ENCODE results near the gene PIMREG.
"Not testable (repeated sequence)": the region's sequence is repeated elsewhere in the genome, so short reads cannot be mapped to it uniquely, and the experiment has no call there.

PIMREG gene

DNA sequence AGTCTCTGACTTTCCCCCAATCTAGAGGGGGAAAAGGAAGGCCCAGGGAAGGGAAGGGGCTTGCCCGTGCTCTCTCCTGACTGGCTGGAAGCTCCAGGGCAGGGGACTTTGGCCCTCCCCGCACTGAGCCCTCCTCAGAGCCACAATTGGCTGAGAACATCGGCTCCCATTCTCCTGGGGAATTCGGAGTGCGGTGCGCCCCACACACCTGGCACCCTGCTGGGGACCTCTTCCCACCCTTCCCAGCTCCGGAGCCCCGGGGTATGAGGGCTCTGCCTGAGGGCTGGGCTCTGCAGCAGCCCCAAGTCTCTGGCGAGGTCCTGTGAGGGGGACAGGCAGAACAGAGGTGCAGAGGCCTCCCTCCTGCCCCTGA, 36.0 kb downstream of the PIMREG start:
- DNase-seq, result no peak

DNA sequence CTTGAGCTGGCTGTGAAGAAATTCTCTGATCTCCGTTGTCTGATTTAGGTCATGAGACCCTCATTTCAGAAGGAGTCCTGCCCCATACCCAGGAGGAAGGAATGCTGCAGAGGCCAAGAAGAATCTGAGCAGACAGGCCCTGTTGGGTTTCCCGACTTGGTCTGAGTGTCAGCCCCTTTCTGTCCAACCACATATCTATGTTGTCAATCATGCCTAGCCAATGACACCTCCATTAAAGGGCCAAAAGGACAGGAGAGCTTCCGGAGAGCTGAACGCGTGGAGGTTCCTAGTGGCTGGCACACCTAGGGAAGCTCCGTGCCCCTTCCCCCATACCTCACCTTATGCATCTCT, 37.8 kb downstream of the PIMREG start:
- DNase-seq, result no peak

DNA sequence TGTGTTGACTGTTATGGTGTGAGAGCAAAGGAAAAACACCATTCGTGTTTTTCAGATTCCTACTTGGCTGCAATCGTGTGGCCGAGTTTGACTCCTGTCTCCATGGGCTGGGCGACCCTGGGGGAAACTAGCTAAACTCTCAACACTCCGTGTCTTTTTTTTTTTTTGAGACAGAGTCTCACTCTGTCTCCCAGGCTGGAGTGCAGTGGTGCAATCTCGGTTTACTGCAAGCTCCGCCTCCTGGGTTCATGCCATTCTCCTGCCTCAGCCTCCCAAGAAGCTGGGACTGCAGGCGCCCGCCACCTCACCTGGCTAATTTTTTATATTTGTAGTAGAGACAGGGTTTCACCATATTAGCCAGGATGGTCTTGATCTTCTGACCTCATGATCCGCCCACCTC, 38.5 kb downstream of the PIMREG start:
- DNase-seq, result not testable (repeated sequence)

DNA sequence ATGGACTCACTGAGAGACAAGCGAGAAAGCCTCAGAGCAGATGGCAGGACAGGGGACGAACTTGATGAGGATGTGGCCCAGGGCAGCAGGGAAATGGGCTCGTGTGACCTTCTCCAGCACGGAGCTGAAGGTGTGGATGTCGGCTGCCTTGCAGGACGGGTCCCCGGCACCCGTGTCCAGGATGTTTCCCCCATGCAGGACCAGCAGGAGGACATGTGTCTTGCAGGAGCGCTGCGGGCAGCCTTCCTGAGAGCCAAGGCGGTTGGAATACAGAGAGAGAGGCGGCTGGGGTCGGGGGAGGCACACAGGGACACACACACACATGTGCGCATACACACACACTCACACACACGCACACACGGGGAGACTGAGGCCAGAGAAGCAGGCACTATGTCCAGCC, 39.3 kb downstream of the PIMREG start:
- no peak for DNase-seq

DNA sequence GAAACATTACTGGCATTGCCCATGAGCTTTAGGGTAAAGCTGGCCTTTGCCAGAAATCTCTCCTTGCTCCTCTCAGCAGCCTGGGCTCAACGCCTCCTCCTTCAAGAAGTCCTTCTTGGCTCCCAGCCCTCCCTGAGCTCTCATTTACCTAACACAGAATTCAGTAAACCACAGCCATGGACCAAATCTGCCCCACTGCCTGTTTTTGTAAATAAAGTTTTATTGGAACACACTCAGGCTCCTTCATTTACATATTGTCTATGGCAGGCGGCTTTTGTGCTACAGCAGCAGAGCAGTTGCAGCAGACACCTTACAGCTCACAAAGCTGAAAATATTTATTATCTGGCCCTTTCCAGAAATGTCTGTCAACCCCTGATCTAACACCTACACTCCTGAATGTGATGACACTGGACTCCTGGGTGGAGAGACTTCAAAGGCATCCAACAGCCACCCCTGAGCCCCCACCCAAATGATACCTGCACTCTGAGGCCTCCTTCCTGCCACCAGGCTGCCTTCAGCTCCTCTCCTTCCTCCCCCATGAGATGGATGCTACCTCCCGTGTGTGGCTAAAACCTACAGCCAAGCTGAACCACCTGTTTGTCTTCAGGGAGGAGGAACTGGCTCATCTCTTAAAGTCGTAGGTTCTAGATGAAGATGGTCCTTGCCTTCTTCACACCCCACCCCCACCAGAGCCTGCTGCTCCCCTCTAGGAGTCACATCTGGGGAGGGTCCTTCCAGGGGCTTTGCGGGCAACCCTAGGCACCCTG, 41.6 kb downstream of the PIMREG start:
- no peak for DNase-seq

DNA sequence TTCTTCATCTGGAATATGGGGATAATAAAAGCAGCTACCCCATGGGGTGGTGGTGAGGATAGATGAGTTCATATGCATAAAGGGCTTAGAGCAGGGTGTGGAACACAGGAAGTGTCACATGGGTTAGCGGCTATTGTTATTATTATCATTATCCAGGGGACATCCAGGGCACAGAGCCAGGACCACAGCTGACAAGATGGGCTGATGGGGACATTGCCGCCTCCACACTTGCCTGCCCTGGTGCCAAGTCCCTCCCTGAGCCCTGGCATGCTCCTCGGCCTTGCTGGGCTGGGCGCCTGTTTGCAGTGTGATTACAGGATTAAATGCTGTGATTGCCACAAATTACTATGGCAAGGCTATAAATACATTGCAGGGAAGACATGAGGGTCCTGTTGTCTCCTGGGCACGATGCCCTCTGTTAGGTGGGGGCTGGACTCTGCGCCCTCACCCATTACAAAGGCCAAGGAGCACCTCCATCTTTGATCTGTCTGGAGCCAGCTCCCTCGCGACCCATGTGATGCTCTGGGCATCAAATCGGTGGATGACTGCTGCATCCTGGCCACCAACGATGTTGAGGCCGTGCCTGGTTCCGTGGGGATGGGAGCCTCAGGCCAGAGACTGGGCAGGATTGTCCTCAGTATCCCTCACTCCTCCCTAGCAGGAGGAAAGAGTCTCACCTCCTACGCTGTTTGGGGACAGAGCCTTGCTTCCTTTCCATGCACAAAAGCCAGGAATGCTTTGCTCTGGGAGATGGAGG, 43.2 kb downstream of the PIMREG start:
- DNase-seq, result no peak

DNA sequence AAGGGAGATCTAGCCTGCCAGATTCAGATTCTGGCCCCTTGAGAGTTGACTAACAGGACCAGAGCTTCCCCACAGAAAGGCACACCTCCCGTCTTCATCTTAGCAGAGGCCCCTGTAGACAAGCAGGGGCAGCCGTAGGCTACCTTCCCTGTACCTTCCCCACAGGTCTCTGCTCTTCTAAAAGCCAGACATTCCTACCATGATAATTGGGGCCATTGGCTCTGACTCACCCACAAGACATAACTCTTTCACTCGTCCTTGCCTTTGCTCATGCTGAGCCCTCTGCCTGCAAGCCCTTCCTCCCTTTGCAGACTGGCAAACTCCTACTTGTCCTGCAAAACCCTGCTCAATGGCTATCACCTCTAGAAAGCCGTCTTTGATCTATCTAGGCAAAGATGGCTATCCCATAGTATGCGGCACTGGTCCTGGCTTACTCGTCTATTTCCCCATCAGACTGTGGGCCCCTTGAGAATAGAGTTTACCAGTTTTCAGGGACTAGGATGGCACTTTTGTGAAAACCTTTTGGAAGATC, 43.8 kb downstream of the PIMREG start:
- DNase-seq, result no peak

DNA sequence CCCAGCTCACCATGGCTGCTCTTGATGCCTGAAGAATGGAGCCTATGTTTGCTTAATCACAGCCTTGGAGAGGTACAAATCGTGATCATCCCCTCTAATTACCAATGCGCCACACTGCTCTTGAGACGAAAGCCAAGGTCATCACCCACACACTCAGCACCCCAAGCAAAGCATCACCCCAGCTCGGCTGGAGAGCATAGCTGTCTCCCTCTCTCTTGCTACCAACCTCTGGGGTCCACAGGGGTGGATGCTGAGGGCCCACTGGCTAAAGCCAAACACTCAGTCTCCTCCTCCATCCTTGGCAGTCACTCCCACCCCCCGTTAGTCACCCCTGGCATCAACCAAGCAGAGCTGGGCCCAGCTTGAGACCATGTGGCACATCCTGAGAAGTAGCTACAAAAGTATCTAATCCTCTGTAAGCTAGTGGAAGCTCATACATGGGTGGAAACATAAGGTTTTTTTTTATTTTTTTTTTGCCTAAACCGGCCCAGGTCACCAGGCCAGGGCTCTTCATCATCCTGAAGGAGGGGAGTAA, 44.8 kb downstream of the PIMREG start:
- DNase-seq, result no peak

DNA sequence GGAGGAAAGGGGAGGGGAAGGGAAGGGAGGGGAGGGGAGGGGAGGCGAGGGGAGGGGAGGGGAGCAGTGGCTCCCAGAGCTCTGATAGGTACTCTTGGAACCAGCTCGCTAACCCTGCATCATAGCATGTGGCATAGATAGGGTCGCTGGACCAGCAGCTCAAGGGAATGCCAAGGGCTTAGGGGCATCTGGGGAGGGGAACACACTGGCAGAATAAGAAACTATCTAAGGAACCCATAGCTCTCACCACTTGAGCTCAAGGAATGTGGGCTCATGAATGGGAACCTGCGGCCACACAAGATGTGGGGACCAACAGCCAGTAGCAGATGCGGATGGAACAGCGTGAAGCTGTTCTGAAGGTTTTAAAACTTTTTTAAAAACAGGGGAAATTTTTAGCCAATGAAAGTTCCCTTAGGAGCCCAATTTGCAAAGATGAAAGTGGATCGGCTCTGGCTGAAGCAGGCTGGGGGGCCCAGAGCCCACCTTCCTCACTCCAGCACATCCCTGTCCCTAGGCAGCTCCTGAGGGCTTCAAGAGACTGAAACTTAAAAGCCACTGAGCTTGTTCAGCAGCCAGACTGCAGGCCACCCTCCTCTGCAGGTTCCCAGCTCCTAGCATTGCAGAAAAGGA, 46.9 kb downstream of the PIMREG start:
- DNase-seq, result no peak

DNA sequence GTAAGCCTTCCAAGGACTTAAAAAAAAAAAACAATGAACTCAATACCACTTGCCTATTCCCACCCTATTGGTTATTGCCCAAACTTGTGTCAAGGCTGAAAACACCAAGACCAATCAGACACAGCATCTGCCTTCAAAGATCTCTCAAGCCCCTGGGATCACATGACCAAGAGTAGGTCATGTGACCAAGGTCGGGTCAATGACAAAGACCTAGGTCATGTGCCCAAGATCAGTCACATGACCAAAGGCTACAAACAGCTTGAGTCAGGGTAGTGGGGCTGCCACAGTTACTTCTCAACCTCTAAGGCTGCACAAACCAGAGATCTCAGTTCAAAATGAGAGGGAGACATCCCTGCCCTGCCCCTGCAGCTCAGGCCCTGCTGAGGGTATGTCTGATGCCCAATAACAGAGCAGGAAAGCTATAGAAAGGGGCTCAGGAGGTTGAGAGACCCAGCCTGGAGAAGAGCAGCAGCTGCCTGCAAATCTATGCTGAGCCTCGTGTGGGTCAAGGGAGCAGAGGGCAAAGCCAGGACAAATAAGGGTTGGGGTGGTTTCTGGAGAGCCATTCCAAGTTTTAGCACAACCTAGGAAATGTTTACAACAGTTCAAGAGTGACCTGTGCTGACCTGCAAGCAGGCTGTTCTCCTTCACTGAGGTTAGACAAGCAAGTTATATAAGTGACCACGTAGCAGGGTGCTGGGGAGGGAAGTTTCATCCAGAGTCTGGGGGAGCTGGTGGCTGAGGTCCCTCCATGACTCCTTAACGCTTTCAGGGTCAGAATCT, 48.8 kb downstream of the PIMREG start:
- no peak for DNase-seq

DNA sequence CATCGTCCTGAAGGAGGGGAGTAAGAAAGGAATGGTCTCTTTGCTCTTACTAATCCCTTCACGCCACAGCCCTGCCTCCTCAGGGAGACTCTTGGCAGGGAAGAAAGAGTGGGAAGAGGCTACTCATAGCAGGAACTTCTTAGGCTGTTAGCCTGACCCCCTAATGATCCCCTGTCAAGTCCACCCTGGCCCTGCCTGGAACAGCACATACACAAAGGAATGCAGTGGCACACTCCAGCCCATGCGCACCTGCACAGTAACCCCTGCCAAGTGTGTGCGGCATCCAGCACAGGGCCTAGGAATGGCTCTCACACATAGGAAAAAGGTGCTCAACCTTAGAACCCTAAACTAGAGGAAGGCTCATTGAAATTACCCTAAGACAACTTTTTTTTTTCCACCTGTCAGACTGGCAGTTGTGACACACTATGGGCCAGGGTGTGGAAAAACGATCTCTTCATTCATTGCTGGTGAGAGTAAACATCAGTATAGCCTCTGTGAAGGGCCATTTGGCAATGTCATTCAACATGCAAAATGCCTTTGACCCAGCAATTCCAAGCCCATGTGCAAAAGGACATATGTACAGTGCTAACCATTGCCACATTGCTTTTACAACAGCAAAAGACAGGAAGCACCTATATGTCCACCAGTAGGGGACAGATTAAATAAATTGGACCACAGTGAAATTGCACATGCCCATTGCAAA, 50.1 kb downstream of the PIMREG start:
- DNase-seq, result no peak

DNA sequence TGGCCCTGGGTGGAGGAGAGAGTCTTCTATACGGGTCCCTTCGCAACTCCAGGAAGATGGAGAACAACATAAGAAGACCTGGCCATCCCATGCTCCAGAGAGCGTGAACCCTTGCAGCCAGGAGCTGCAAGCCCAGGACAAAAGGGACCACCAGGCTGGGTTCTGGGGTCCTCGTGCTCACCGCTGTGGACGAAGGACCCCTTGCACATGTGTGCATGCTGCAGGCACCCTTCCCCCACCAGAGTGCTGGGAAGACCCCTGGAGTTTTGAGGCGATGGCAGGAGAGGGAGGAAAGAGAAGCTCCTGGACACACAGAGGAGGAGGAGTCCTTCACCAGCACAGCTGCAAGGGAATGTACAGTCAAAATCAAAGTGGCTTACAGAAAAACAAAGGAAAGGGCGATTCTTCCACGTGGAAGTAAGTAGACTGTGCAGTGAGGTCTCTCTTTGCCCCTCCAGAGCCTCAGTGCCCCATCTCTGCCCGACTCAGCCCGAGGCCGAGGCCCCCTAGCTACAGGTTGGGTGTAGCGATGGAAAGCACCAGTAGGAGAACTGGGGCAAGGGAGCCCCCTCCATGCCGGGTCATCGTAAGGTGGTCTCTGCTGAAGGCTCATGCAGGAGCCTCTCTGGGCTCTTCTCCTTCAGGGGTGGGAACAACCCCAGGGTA, 51.3 kb downstream of the PIMREG start:
- DNase-seq, result no peak

DNA sequence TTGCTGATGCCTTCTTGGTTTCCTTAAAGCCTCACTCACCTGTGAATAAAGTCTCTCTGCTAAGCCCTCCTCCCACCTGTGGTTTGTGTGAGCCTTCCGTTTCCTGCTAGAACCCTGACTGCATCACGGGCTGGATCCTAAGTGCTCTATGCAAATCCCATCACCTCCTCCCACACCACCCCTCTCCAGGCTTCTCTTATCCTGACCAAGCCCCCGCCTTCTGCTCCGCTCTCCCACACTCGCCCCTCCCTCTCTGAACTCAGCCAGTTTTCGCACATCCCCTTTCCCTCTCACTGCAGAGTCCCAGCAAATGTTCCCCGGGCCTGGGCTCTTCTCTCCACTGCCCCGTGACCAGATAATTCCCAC, 51.8 kb downstream of the PIMREG start:
- no peak for DNase-seq

DNA sequence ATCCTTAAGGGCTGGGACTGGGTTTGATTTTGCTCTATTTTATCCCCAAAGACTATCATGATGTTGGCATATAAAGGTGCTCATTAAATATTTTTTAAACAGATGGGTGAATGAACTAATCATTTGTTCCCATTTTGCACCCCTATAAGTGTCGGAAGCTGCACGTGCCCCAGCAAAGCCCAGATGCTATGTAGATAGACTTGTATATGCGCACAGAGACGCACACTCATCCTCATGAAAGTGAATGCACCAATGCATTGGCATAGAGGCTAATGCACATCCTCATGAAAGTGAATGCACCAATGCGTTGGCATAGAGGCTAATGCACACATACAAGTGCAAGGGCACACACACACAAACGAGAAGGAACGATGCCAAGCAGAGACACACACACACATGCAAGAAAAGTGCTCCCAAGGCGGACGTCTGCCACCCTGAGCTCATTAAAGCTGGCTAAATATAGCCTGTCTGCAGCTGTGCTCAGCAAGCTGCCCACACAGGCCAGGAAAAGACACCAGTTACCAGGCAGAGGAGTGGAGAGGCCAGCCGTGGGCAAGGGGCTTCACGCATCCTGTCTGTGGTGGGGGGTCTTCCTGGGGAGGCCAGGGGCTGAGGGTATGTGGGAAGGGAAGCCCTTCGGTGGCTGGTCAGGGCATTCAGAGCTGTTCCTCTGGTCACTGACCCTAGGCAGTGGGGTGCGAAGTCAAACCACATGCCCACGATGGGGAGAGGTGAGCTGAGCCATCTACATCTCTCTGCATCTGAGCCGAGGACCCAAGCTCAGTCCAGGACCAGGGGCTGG, 52.6 kb downstream of the PIMREG start:
- DNase-seq, result no peak

DNA sequence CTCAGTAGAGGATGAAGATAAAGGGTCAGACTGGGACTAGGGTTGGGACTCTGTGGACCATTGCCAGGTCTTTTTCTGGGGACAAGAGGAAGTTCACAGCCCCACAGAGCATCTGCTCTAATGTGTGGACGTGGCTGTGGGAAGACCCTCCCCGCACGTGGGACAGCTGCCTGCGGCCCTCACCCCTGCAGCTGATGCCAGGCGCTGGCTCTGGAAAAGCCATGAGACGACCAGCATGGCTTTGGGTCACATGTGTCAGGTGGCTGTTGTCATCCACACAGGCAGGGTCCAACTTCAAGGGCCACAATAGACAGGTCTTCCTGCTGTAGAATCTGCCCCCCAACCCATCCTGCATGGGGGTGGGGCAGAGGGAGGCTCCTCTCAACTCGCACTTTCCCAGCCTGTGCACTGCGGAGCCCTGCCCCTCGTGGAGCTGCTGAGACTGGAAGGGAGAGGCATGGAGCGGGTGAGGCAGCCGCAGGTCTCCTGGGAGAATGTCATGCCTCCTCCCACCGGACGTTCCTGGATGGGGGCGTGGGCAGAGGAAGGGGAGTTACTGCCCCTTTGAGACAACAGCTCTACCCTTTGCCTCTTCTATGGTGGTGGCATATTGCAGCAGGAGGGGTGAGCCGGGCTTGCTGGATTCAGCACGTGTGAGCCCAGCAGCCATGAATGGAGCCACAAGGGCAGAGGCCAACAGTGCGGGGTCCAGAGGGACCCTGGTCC, 53.4 kb downstream of the PIMREG start:
- no peak for DNase-seq

DNA sequence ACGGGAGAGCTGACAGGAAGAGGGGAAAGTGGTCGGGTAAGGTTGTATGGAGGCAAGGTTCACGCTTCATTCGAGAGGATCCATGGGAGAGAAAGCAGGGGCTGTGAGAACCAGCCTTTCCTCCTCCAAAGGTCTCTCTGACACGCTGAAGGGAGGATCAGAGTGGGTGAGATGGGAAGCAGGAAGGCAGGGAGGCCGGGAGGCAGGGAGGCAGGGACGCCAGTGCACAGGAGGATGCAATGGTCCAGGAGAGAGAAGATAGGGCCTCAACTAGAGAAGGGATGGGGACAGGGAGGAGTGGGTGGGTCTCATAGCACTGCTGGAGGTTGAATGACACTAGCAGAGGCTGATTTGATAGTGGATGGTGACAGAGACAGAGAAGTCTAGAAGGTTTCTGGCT, 54.1 kb downstream of the PIMREG start:
- no peak for DNase-seq

DNA sequence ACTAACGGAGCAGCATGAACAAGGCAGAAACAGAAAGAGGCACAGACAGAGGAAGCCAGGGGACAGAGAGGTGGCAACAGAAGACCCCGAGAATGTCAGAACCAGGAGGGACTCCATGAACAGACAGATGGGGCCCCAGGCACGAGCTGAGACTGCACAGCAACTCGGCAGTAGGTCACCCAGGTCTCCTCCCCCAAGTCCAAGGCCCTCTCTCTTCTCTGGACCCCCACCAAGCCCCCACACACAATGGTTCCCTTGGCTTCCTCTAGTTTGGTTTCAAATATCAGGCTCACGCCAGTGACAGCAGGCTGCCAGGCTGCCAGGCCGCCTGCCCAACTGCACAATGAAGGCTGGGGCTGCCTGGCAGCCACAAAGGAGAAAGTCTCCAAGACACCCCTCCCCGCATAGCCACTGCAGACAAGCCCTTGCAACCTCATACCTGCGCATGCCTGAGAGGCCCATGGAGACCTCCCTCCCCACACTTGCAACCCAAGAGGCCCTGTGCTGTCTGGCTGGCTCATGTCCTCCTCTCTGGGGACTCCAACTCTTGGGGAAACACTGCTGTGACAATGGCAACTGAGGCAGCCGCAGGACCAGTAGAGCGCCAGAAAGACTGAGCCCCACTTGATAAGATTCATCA, 54.8 kb downstream of the PIMREG start:
- DNase-seq, result no peak
